GM23338 (cell line): ENCODE results near the gene OTULINL.

Experiments
- CREB1 ChIP-seq: fragments of 250-450 bp; sonication (Bioruptor Pico); IDR thresholded peaks from 2 replicates; pipeline ENCODE4 v1.5.0; 2020; ENCODE audit warnings: low read depth, mild to moderate bottlenecking, moderate library complexity
- POLR2AphosphoS5 ChIP-seq: IDR thresholded peaks from 2 replicates; pipeline ENCODE4 v1.6.1; 2016; ENCODE audit warnings: antibody characterized with exemption, low read depth
- TF ChIP-seq, protein P1 (sequence below), 2 experiments: fragments of 200-600 bp in 1 of 2; sonication (generic) in 1 of 2; conservative IDR thresholded peaks; 2 replicates each; pipeline versions ENCODE4 v1.5.1 to v1.6.1; 2016 to 2017; ENCODE audit warnings: antibody characterized with exemption in 2 of 2, low read depth in 2 of 2, mild to moderate bottlenecking in 2 of 2, moderate library complexity in 1 of 2
- TF ChIP-seq, protein P2 (sequence below): IDR thresholded peaks from one replicate; pipeline ENCODE4 v1.6.1; 2018; ENCODE audit warnings: antibody characterized with exemption; ENCODE audit not compliant: unreplicated experiment

DNA sequence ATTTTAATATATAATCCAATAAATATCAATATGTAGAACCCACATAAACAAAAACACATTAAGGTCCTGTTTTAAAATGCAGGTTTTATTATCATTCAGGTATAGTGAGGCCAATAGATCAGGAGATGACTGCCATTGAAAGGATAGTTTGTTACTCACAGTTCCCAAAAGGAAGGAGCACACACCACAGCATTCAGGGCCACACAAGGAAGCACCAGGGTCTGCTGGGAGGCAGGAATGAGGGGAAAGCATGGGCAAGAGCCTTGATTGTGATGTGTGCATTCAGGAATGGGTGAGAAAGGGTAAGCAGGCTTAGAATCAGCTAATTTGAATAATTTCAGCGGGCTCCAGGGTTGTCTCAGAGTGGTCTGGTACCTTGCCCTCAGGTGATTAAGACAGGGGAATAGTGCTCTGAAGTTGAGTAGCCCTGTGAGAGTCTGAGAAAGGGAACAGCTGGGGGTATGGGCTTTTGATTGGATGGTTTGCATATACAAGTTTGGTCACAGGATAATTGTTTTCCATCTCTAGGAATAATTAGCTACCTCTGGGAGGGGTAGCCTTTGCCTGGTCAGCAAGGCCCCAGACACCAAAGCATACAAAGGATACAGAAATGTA, 63.1 kb downstream of the OTULINL start:
- TF ChIP-seq, protein P1, sequence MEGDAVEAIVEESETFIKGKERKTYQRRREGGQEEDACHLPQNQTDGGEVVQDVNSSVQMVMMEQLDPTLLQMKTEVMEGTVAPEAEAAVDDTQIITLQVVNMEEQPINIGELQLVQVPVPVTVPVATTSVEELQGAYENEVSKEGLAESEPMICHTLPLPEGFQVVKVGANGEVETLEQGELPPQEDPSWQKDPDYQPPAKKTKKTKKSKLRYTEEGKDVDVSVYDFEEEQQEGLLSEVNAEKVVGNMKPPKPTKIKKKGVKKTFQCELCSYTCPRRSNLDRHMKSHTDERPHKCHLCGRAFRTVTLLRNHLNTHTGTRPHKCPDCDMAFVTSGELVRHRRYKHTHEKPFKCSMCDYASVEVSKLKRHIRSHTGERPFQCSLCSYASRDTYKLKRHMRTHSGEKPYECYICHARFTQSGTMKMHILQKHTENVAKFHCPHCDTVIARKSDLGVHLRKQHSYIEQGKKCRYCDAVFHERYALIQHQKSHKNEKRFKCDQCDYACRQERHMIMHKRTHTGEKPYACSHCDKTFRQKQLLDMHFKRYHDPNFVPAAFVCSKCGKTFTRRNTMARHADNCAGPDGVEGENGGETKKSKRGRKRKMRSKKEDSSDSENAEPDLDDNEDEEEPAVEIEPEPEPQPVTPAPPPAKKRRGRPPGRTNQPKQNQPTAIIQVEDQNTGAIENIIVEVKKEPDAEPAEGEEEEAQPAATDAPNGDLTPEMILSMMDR (conservative IDR thresholded peaks at IDR 0.05; ENCODE audit: low read depth in 2 of 2), result no peak
- no peak for TF ChIP-seq POLR2AphosphoS5
- TF ChIP-seq CREB1 (CRISPR knock-in tag), result no peak
- TF ChIP-seq, protein P2, sequence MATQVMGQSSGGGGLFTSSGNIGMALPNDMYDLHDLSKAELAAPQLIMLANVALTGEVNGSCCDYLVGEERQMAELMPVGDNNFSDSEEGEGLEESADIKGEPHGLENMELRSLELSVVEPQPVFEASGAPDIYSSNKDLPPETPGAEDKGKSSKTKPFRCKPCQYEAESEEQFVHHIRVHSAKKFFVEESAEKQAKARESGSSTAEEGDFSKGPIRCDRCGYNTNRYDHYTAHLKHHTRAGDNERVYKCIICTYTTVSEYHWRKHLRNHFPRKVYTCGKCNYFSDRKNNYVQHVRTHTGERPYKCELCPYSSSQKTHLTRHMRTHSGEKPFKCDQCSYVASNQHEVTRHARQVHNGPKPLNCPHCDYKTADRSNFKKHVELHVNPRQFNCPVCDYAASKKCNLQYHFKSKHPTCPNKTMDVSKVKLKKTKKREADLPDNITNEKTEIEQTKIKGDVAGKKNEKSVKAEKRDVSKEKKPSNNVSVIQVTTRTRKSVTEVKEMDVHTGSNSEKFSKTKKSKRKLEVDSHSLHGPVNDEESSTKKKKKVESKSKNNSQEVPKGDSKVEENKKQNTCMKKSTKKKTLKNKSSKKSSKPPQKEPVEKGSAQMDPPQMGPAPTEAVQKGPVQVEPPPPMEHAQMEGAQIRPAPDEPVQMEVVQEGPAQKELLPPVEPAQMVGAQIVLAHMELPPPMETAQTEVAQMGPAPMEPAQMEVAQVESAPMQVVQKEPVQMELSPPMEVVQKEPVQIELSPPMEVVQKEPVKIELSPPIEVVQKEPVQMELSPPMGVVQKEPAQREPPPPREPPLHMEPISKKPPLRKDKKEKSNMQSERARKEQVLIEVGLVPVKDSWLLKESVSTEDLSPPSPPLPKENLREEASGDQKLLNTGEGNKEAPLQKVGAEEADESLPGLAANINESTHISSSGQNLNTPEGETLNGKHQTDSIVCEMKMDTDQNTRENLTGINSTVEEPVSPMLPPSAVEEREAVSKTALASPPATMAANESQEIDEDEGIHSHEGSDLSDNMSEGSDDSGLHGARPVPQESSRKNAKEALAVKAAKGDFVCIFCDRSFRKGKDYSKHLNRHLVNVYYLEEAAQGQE, result no peak
